K562 (cell line): ENCODE measurements around the gene ZNF439. TPM values are rescaled to one million over a fixed set of nuclear protein-coding genes. Genes with fewer than 3 reads are reported as not detected.

Experiments used
- ATAC-seq: fragments of 200-7000 bp; cut with Tn5 transposase; 3 replicates; pipeline ENCODE4 v1.9.1; 2020; ENCODE audit warnings: moderate library complexity
- BruUV-seq: library from RNA; stranded (reverse); fragments of 400-500 nt; replicated peaks from 2 replicates; lab custom pipeline; 2021; lab: Mats Ljungman, UMichigan
- CTCF ChIA-PET: fragments of 300-600 bp; formaldehyde crosslinking; extraction: SDS; loops from one replicate; lab custom pipeline; 2021; ENCODE audit warnings: low intra/inter-chr PET ratio; lab: Yijun Ruan, JAX
- POLR2A ChIA-PET: fragments of 300-600, 350-650 bp; sonication (Branson Sonifier 250); formaldehyde crosslinking; extraction: SDS; loops from one replicate; lab custom pipeline; 2021; ENCODE audit warnings: antibody characterized with exemption, inconsistent platforms; lab: Yijun Ruan, JAX
- DNase-seq, 4 experiments: peaks; one replicate each; pipeline versions ENCODE4 v3.0.0 to v3.0.0-alpha.2; 2011 to 2018; ENCODE audit warnings: low spot score in 3 of 4, mixed read lengths in 3 of 4; ENCODE audit errors: extremely low read depth in 1 of 4
- FAIRE-seq: peaks from 2 replicates; lab custom pipeline; 2011; peaks lifted over from hg19 to GRCh38; lab: Jason Lieb, UNC
- H2AFZ ChIP-seq: 2 replicates; pipeline ENCODE4 v1.6.0; 2011; ENCODE audit warnings: low read depth, low read length, control low read depth, inconsistent platforms
- H3K27ac ChIP-seq: fragments of 200-600 bp; 3 replicates; pipeline ENCODE4 v1.8.0; 2011; ENCODE audit warnings: low read depth, mild to moderate bottlenecking, control low read depth, inconsistent platforms, low read length, moderate library complexity, mixed read lengths; ENCODE audit errors: extremely low read depth
- H3K27me3 ChIP-seq, 2 experiments: fragments of 300-600 bp in 1 of 2; 2 replicates in 1 of 2; 3 replicates in 1 of 2; pipeline versions ENCODE4 v1.6.0 to v1.8.0; 2011; ENCODE audit warnings: inconsistent platforms in 2 of 2, low read length in 2 of 2, mild to moderate bottlenecking in 1 of 2, mixed read lengths in 1 of 2, moderate library complexity in 1 of 2; ENCODE audit not compliant: control insufficient read depth in 2 of 2, insufficient read depth in 2 of 2
- H3K36me3 ChIP-seq: fragments of 300-600 bp; 3 replicates; pipeline ENCODE4 v1.8.0; 2011; ENCODE audit warnings: mild to moderate bottlenecking, low read length, inconsistent platforms; ENCODE audit not compliant: control insufficient read depth, insufficient read depth
- H3K4me1 ChIP-seq, 2 experiments: fragments of 200-600 bp in 1 of 2; replicated peaks in 1 of 2; 2 replicates in 1 of 2; 3 replicates in 1 of 2; pipeline versions ENCODE4 v1.5.1 to v1.8.0; 2011; ENCODE audit warnings: inconsistent platforms in 2 of 2, low read length in 2 of 2, mild to moderate bottlenecking in 1 of 2, mixed read lengths in 1 of 2, moderate library complexity in 1 of 2; ENCODE audit not compliant: control insufficient read depth in 2 of 2, insufficient read depth in 2 of 2
- H3K4me2 ChIP-seq: 2 replicates; pipeline ENCODE4 v1.6.1; 2011; ENCODE audit warnings: low read length, control low read depth, inconsistent platforms, mixed read lengths; ENCODE audit not compliant: insufficient read depth
- H3K4me3 ChIP-seq: fragments of 200-600 bp; sonication (generic), shearing (Covaris generic); 2 replicates; pipeline ENCODE4 v1.5.1; 2016; ENCODE audit warnings: control low read depth, inconsistent platforms
- H3K79me2 ChIP-seq: fragments of 200-600 bp; 3 replicates; pipeline ENCODE4 v1.8.0; 2011; ENCODE audit warnings: low read length, inconsistent platforms; ENCODE audit not compliant: control insufficient read depth, insufficient read depth
- H3K9ac ChIP-seq, 2 experiments: 2 replicates each; pipeline versions ENCODE4 v1.6.0 to v1.6.1; 2011; ENCODE audit warnings: low read depth in 2 of 2, low read length in 2 of 2, control low read depth in 1 of 2, inconsistent platforms in 1 of 2, mild to moderate bottlenecking in 1 of 2, mixed read lengths in 1 of 2; ENCODE audit not compliant: insufficient read depth in 1 of 2
- H3K9me1 ChIP-seq: one replicate; pipeline ENCODE4 v1.6.0; 2011; ENCODE audit warnings: inconsistent platforms, mild to moderate bottlenecking, low read length, moderate library complexity; ENCODE audit not compliant: control insufficient read depth, insufficient read depth
- H3K9me3 ChIP-seq: replicated peaks from 2 replicates; pipeline ENCODE4 v1.5.1; 2011; ENCODE audit warnings: low read depth, low read length, inconsistent platforms; ENCODE audit not compliant: control insufficient read depth, insufficient read depth
- H4K20me1 ChIP-seq: replicated peaks from 2 replicates; pipeline ENCODE4 v1.6.1; 2011; ENCODE audit warnings: low read length, inconsistent platforms, mixed read lengths; ENCODE audit not compliant: control insufficient read depth, insufficient read depth
- CTBP1 ChIP-seq: fragments of 450-650 bp; IDR thresholded peaks from 2 replicates; pipeline ENCODE4 v1.6.1; 2016; ENCODE audit warnings: borderline replicate concordance
- ETS1 ChIP-seq: conservative IDR thresholded peaks from 2 replicates; pipeline ENCODE4 v1.6.1; 2011; ENCODE audit warnings: low read depth, mild to moderate bottlenecking, low read length; ENCODE audit not compliant: control insufficient read depth
- GATA2 ChIP-seq: sonication (generic); formaldehyde crosslinking; IDR thresholded peaks from 2 replicates; pipeline ENCODE4 v1.4.0; 2020; ENCODE audit warnings: mild to moderate bottlenecking, missing genetic modification reagents
- NCOA2 ChIP-seq, 2 experiments: fragments of 450-650 bp; IDR thresholded peaks; 2 replicates each; pipeline ENCODE4 v1.6.1; 2018; ENCODE audit warnings: mild to moderate bottlenecking in 2 of 2, moderate library complexity in 1 of 2; ENCODE audit not compliant: partially characterized antibody in 2 of 2
- NELFE ChIP-seq: IDR thresholded peaks from 2 replicates; pipeline ENCODE4 v1.6.1; 2011; ENCODE audit warnings: mild to moderate bottlenecking; ENCODE audit not compliant: insufficient read depth, insufficient read length
- NONO ChIP-seq, 2 experiments: fragments of 200-400 bp in 1 of 2; fragments of 450-650 bp in 1 of 2; formaldehyde crosslinking in 1 of 2; IDR thresholded peaks; 2 replicates each; pipeline ENCODE4 v1.6.1; 2017; ENCODE audit warnings: low read depth in 2 of 2, mild to moderate bottlenecking in 2 of 2, moderate library complexity in 2 of 2, low read length in 1 of 2
- THRAP3 ChIP-seq: fragments of 450-650 bp; IDR thresholded peaks from 2 replicates; pipeline ENCODE4 v1.6.1; 2016; ENCODE audit warnings: mild to moderate bottlenecking, inconsistent platforms, borderline replicate concordance
- ZBTB26 ChIP-seq: fragments of 450-650 bp; formaldehyde crosslinking; IDR thresholded peaks from 2 replicates; pipeline ENCODE4 v1.4.0; 2022; ENCODE audit warnings: missing genetic modification characterization
- ZNF239 ChIP-seq: fragments of 250-450 bp; sonication (Bioruptor Pico); IDR thresholded peaks from 2 replicates; pipeline ENCODE4 v1.4.0; 2020; ENCODE audit warnings: mild to moderate bottlenecking
- ZNF274 ChIP-seq: IDR thresholded peaks from 2 replicates; pipeline ENCODE4 v1.6.1; 2011; ENCODE audit warnings: low read depth, mild to moderate bottlenecking, low read length, moderate library complexity, borderline replicate concordance
- ZNF57 ChIP-seq: fragments of 450-650 bp; formaldehyde crosslinking; IDR thresholded peaks from 2 replicates; pipeline ENCODE4 v1.4.0; 2020; ENCODE audit warnings: mild to moderate bottlenecking, moderate library complexity
- WGBS: fragments of 100-300 bp; shearing (Covaris generic); methylation state at CpG from one replicate; pipeline ENCODE4 v1.1.6; 2016; ENCODE audit warnings: low coverage, mixed read lengths; ENCODE audit not compliant: insufficient coverage; ENCODE audit errors: missing lambda C conversion rate; 5-methylcytosine and 5-hydroxymethylcytosine counted together
- in situ Hi-C: fragments of 300-500 bp; cut with MboI; formaldehyde crosslinking; loops from 4 replicates; pipeline ENCODE4 v1.15.0; 2018; ENCODE audit warnings: inconsistent platforms, mixed read lengths
- intact Hi-C: fragments of 100-400 bp; cut with micrococcal nuclease; formaldehyde crosslinking; loops from 2 replicates; pipeline ENCODE4 v1.14.2; 2022
- polyA plus RNA-seq, 8 experiments: library from polyadenylated mRNA; depleted of rRNA in 4 of 8; stranded (reverse) in 5 of 8; unstranded in 3 of 8; fragments of >200 nt; fragmentation: Nextera tagmentation in 2 of 8; fragmentation: Illumina TruSeq in 1 of 8; extraction: Ambion mirVana in 2 of 8; extraction: Trizol in 1 of 8; gene quantifications; 2 replicates each; pipeline versions ENCODE4 v1.2.1 to v1.2.3, GENCODE V29; 2011 to 2014; ENCODE audit warnings: inconsistent platforms in 1 of 8, missing spikeins in 1 of 8
- total RNA-seq, 7 experiments: library from RNA; depleted of rRNA in 6 of 7; stranded (reverse); fragments of >200 nt in 6 of 7; fragmentation: Illumina TruSeq in 2 of 7; extraction: Trizol in 2 of 7; gene quantifications; 2 replicates each; pipeline versions ENCODE4 v1.2.1 to v1.2.3, GENCODE V29; 2011 to 2021; ENCODE audit warnings: low replicate concordance in 1 of 7

Gene ZNF439
- total and polyA plus RNA-seq, 9 of the 15 experiments (the other 6 are each of a cell fraction or from before 2014, with no cell fraction given) = 0.04 to 0.18 (median 0.10) TPM; not detected in 3

DNA sequence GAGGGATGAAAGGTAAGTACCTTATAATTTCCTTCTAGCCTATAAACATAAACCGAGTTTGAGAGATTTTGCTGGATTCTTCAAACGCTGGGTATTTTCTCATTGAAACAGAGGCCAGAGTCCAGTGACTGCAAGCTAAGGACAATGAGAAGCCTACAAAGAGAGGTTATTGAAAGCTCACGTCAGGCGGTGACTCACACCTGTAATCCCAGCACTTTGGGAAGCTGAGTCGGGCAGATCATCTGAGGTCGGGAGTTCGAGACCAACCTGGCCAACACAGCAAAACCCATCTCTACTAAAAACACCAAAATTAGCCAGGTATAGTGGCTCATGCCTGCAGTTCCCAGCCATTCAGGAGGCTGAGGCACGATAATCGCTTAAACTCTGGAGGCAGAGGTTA is 24.1 kb downstream of the ZNF439 start:
- DNase-seq = no peak
- POLR2A ChIA-PET = no interaction called here
- no peak overlapping the region for H3K9ac ChIP-seq
- H3K4me1 ChIP-seq = no peaks in the 10 kb centered on the region
- intact Hi-C loops = no loop called here
- H3K27me3 ChIP-seq = peaks cover 2 to 6% of the 10 kb centered on the region in 2 experiments; a peak in 3 of 5 replicates
- H3K36me3 ChIP-seq = no peaks in the 10 kb centered on the region
- H3K4me2 ChIP-seq = no peak overlapping the region
- TF ChIP-seq NELFE (no peak), NONO (IDR thresholded peaks at IDR 0.05; ENCODE audit: low read depth in 2 of 2, low read length in 1 of 2) (no peak), ZNF239 (CRISPR knock-in tag) (no peak), ZNF274 (no peak), ZNF57 (CRISPR knock-in tag) (no peak), CTBP1 (no peak), NCOA2 (IDR thresholded peaks at IDR 0.05; ENCODE audit: partially characterized antibody in 2 of 2) (no peak), THRAP3 (no peak), ZBTB26 (no peak), GATA2 (no peak), ETS1 (no peak)
- TF ChIP-seq, all 486 proteins: peak for 0
- H3K79me2 ChIP-seq = no peaks in the 10 kb centered on the region
- peaks cover 8% of the 10 kb centered on the region for H3K9me3 ChIP-seq
- CTCF ChIA-PET = no interaction called here
- H4K20me1 ChIP-seq = no peaks in the 10 kb centered on the region
- WGBS = 3% methylated on average over 9 of the region's 9 CpGs
- in situ Hi-C loops = no loop called here
- no peaks in the 10 kb centered on the region for H3K9me1 ChIP-seq
- H2AFZ ChIP-seq = no peak overlapping the region
- no peak overlapping the region for H3K4me3 ChIP-seq
- FAIRE-seq = no peak
- BruUV-seq = no TSS peak
- no peak for ATAC-seq
- H3K27ac ChIP-seq = no peak overlapping the region
